HG02678 (cell line): ENCODE measurements around the gene RAB32.

ENCODE experiments used
- ATAC-seq: cut with Tn5 transposase; IDR thresholded peaks from one replicate; pipeline ENCODE4 v1.9.1; 2021; ENCODE audit warnings: mild to moderate bottlenecking, moderate library complexity; ENCODE audit not compliant: unreplicated experiment

RAB32 gene

DNA sequence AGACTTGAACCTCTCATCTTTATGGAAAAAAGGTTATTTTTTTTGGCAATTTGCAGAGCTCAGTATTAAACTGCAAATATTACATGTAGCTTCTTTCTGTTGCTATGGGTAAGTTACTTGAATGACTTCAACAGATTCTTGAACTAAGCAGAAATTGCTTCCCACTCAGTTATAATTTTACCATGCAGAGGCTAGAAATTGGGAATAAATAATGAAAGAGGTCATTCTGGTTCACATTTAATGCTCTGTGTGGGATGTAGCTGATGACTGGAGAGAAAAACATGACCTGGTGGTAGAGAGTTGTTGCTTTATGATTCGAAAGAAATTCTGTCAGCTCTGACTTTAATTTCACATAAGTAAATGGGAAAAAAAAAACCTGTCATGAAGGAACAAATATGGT lies 38.3 kb downstream of the RAB32 start:
- ATAC-seq = no peak

DNA sequence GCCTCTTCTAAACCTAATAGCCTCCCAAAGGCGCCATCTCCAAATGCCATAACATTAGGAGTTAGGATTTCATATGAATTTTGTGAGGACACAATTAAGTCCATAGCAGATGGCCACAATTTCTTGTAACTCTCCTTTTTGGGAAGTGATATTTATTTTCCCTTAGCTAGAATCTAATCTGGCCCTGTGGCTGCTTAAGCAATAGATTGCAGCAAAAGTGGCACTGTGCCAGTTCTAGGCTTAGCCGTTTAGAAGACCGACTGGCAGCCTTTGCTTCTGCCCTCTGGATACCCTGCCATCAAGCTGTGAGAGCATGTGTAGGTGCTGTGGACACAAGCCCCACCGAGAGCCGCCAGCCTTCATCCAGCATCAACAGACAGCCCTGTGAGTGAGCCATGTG lies 39.2 kb downstream of the RAB32 start:
- no peak for ATAC-seq

DNA sequence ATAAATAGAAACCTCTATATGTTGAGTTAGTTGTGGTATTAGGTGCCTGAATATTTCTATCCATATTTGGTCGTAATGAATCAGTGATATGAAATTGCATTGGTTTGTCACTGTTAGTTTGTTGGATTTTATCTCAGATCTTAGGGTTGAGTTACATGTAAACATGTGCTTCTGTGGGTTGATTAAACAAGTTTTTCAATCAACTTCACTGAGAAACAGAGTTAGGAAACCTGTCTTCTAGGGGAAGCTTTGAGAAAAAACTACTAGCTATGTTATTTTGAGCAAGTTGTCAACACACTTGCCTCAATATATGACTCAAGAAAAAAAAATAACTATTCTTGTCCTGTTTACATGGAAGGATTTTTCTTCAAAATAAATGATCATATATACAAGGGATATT lies 40.3 kb downstream of the RAB32 start:
- no peak for ATAC-seq

DNA sequence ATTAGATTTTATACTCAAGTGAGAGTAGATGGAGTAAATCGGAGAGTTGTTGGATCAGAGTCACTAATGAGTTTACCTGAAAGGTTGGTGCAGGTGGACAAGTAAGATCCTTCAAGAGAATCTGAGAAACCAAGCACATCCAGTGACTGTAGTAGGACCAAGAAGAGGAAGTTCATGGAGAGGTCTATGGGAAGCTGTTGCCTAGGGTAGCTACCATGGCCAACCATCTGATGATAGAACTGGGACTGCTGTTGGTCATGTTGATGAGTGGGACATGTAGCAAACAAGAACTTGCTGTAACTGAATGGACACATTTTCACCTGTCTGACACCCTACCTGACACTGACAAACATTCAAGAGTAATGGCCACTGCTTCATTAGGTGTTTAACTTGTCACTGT lies 43.8 kb downstream of the RAB32 start:
- ATAC-seq = no peak

DNA sequence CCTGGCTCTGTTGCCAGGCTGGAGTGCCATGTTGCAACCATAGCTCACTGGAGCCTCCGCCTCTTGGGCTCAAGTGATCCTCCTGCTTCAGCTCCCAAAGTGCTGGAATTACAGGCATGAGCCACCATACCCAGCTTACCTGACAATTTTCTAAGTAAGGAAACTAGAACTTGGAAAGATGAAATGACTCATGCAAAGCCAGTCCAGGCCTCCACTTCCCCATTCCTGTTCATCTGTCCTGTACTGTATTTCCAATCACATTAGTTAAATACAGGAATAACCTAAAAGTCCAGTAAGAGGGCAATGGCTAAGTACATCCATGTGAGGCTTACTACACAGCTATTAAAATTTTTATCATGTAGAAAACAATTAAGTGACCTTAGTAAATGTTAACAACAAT lies 46.9 kb downstream of the RAB32 start:
- no peak for ATAC-seq

DNA sequence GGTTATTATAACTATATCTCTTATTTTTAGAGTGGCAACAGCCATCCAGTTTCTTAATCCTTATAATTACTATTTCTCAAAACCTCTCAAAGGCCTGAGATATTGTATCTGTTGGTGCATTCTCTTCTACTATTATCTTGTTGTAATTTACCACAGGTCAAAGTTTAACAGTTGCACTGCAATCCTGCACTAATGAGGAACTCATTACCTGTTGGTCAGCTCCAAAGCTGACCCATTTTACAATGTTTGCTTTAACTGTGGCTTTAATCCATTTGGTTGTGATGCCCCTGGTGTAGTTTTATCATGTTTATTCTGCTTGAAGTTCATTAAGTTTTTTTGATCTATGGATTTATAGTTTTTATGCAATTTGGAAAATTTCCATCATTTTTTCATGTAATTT lies 48.8 kb downstream of the RAB32 start:
- ATAC-seq = no peak

DNA sequence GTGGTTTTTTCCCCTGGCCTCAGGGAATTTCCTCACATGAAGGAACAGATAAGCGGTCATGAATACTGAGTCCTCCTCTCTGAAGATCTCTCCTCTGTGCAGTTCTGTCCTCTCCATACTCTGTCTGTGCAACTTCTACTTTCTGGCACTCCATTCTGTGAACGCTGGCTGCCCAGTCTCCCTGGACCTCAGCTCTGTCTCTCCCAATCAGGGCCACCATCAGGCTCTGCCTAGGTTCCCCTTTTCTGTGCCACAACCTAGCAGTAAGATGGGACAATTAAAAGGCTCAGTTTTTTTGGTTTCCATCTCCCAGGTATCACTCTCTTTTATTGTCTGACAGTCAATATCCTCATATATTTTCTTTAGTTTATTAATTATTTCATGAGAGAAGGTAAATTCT lies 50.4 kb downstream of the RAB32 start:
- no peak for ATAC-seq

DNA sequence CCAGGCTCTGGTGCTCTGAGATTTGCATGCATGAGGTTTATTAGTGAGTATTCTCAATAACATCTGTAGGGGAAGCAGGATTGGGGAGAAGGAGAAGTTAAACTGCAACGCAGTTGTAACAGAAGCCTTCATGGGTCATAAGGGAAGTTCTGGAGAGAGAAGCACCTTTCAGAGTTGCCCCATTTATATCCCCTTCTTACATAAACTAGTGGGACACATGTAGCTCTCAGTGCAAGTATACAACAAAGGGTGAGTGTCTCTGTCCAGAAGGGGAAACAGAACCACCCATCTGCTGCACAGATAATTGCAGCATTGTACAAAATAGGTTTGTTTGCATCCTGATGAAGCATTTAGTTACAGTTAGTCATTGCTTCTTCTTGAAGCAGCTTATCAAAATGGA lies 50.9 kb downstream of the RAB32 start:
- ATAC-seq = no peak

DNA sequence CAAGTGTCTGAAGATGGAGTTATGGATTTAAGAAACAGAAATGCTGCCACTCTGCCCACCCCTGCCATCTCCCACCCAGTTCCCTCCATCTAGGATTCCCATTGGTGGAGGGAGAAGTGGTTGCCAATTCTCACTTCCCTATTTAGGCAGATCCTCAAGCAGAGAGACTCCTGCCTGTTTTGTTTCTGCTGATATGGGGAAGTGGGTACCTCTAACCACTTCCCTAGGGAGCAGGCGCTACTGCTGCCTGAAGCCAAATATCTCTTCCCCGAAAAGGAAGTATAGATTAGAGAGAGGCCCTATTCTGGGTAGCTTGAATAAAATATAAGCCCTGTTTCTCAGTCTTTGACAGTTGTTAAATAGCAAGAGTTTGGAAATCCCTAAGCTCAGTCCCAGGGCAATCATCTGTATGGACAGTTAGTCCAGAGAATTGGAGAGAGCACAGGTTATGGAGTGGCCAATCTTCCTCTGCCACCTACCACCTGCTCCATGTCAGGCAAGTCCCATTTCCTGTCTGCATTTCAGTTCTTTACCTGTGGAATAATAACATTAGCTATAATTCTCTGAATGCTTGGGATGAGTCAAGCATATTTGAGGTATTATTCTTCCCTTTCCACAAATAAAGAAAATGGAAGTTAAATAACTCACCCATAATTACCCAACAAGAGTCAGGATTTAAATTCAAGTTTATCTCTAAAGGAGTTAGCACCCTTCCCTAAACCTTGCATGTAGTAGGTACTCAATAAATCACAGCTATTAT lies 52.5 kb downstream of the RAB32 start:
- peak; percentile 44 for ATAC-seq

DNA sequence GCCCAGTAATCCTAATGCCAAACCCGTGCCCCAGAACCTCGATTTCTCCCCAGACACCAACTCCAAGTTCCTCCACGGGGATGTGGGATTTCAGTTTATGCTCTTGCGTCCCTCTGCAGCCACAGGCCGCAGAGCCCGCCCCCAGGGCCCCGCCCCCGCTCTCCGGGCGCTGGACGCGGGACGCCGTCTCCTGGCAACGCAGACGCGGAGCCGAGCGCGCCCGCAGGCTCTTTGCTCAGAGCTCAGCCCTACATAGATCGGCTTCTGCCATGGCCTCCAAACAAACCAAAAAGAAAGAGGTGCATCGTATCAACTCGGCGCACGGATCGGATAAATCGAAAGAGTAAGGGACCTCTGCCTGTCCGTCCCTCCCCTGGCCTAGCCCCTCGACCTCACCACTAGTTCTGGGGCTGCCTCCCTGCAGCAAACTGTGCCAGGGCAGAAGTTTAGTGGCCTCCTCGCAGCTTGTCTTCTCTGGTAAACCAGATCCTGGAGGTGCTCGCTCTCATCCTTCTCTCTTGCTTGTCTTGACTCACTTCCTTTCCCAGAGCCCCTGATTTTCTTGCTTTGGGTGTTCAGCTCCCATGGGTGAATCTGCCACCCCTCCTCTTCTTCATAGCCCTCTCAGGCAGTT lies 55.3 kb downstream of the RAB32 start, which contains the start of gene ADGB:
TSS of gene ADGB (plus strand) at position 201 of the 634 bp plus-strand sequence. CDS start at position 270, 69 bp downstream.
- no peak for ATAC-seq

DNA sequence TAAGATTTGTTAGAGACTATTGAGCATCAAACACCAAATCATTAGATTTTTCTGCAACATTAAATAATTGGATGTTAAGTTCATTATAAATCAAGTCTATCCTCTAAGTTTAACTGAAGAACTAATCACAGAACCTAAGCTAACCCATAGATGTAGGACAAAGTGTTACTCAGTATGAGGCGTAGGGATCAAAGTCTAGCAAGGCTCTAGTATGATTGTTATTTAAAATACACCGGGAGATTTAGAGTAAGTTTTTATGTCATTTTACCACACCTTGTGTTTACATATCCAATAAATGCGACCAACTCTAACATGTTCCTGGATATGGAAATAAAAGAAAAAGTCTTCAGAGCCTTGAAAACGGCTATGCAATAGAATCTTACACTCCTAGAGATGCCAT lies 57.7 kb downstream of the RAB32 start:
- no peak for ATAC-seq

DNA sequence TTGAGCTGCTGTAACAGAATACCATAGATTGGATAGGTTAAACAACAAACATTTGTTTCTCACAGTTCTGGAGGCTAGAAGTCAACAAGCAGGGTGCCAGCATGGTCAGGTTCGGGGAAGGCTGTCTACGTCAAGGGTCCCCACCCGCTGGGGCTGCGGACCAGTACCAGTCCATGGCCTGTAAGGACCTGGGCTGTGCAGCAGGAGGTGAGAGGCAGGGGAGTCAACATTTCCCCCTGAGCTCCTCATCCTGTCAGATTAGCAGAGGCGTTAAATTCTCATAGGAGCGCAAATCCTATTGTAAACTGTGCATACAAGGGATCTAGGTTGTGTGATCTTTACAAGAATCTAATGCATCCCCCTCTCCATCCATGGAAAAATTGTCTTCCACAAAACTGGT lies 58.9 kb downstream of the RAB32 start:
- ATAC-seq = no peak
